Activated CD4-positive, CD25-positive, alpha-beta regulatory T cell treated with anti-CD3 and anti-CD28 coated beads, Interleukin-2, amount 50 U/mL, for 16 hours (primary cell): Measurements from ENCODE around the gene RNF215.
"Not testable (repeated sequence)": the region's sequence is repeated elsewhere in the genome, so short reads cannot be mapped to it uniquely, and the experiment has no call there.

Source experiments
- DNase-seq: peaks from one replicate; pipeline ENCODE4 v3.0.0-alpha.2; 2020; ENCODE audit warnings: low read depth, low spot score

RNF215 gene

DNA sequence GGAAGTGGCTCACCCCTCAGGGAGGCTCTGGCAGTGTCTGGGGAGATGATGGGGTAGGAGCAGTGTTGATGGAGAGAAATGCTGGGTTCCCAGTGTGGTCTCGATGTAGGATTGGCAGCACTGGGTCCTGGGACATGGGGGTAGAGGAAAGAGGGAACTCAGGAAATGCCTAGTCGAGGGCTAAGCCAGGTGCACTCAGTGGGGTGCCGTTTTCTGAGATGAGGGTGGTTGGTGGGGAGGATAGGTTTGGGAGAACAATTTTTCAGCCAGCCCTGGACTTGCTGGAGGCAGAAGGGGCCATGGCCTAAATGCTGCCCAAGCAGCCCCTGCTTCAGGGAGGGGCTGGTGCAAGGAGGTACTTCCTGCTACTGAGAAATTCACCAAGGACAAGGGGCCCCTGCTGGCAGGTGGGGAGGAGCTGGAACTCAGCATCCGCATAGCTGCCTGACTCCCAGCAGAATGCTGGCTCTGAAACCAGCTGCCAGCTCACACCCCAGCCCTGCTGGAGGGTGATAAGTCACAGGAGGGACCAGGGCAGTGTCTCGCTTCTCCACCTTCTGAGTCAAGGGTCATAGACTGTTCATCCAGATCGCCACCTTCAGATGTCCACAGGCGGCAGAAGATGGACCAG is 24.4 kb downstream of the RNF215 start:
- DNase-seq, result no peak

DNA sequence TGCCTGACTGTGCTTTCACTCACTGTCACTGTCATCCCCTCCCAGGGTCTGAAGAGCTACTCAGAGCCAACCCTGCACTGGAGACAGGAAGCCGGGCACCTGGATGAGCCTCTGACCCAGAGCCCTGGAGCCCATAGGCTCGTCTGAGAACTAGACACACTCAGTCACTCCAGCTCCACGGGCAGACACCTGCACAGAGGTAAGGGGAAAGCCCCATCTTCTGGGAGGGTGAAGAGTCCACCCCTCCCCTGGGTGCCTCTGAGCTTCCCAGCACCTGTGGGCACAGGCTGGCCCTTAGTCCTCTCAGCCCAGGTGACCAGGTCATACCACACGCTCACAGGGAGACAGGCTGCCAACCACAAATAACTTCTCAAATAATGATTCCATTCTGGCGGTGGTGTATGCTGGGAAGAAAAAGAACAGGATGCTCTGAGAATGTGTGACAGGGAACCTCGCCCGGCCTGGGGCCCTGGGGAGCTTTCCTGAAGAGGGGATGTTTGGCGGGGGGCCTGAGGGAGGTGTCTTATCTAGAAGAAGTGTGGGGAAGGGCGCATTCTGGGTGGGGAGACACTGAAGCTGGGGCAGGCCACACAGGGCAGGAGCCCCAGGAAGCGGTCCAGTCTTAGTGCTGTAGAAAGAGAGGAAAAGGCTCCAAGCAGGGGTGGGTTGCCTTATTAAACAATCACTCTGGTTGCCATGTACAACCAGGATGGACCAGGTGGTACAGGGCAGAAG is 25.1 kb downstream of the RNF215 start:
- DNase-seq, result no peak

DNA sequence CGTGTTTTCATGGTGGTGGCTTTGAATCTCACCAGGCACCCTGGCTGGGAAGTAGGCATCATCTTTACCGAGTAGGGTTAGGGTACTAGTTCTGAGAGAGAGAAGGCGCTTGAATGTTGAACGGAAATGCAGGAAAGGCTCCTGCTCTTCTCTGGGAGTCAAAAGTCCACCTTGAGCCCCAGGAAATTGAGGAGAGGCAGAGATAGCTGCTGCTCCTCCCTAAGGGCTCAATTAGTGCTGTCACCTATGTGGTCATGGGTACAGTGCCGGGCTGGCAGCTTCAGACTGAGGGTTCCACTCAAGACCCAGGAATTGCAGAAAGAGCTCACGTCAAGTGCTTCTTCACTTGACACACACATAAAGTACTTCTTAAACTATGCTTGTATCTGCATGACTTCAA is 28.7 kb downstream of the RNF215 start:
- DNase-seq, result no peak

DNA sequence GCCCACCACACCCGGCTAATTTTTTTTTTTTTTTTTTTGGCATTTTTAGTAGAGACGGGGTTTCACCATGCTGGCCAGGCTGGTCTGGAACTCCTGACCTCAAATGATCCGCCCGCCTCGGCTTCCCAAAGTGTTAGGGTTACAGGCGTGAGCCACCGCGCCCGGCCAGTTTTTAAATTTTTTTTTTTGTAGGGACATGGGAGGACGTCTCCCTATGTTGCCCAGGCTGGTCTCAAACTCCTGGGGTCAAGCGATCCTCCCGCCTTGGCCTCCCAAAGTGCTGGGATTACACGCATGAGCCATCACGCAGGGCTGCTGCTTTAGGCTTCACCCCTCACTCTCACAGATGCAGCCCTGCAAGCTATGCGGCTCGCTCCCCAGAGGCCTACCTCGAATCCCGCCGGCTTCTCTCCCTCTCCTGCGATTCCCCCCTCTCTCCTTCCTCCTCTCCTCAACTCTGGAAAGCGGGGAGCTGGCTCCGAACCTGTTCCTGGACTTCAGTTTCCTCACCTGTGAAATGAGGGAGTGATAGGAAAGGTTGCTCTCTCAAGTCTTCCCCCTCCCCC is 29.5 kb downstream of the RNF215 start:
- no peak for DNase-seq

DNA sequence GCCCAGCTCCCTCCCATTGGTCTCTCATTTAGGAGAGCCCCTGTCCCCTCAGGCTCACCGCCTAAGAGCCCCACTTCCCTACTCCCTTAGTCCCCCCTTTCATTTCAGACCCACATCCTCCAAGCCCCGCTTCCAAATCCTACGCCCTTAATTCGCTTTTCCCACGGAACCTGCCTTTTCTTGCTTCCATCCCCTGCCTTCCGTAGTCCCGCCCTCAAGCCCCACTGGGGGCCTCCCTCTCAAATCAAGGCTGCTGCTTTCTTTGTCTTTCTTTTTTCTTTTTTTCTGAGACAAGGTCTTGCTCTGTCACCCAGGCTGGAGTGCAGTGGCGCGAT is 30.0 kb downstream of the RNF215 start:
- DNase-seq, result no peak

DNA sequence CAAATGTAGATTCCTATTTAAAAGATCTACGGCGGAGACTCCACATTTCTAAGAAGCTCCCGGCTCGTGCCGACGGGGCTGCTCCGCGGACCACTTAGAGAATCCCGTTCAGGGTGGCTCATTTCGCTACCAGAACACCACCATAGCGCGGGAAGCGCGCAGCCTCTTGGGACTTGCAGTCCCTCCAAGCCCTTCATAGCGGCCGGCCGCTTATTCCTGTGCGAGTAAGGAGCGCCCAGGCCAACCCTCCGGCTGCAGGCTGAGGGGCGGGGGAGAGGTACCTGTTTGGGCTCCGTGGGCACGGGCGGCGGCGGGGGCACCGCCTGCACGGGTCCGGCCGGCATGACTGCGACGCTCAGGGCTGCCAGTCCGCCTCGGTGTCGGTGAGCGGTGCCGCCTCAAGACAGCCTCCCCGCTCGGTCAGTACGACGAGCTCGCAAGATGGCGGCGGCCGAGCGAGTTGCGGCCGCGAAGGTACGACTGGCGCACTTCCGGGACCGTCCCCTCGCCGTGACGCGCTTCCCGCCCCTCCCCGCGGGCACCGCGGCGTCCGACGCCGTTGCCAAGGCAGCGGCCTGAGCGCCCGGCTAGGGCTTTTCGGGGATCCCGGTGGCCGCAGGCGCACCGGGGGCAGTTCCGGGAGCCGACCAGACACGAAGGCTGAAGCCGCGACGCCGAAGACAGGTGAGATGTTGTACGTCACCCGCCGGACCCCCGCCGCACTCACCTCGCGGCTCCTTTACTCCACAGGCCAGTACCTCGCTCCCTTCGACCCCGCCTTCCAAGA is 30.6 kb downstream of the RNF215 start, which contains the start of the genes CCDC157 and SF3A1:
CCDC157 (plus strand) TSS at position 559 of the 787 bp plus-strand sequence. CDS start 8,994 bp downstream, outside the sequence.
SF3A1 (minus strand) TSS at position 446 of the 787 bp plus-strand sequence; CDS start at position 344, 102 bp downstream.
- DNase-seq, result peak; percentile 76

DNA sequence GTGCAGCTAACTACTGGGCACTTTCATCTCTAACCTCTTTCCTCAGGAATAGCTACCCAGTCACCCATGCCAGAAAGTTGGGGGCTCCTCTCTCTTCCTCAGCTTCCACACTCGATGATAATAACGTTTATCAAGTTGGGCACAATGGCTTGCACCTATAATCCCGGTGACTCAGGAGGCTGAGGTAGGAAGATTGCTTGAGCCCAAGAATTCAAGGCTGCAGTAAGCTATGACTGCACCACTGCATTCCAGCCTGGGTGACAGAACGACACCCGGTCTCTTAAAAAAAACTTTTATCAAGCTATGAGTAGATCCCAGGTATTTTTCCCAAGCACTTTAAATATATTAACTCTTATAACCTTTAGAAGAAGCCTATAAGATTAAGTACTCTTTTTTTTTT is 32.6 kb downstream of the RNF215 start:
- no peak for DNase-seq

DNA sequence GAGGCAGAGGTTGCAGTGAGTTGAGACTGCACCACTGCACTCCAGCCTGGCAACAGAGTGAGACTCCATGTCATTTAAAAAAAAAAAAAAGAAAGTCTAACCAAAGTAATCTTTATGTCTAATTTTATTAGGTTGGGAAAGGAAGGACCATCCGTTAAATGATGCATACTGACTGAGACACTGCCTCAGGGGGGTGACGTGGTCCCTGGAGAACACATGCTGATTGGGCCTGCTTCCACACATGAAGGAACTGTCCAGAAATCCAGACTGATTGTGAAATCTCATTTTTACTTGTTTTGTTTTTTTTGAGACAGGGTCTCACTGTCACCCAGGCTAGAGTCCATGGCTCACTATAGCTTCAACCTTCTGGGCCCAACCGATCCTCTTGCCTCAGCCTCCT is 36.0 kb downstream of the RNF215 start:
- no peak for DNase-seq

DNA sequence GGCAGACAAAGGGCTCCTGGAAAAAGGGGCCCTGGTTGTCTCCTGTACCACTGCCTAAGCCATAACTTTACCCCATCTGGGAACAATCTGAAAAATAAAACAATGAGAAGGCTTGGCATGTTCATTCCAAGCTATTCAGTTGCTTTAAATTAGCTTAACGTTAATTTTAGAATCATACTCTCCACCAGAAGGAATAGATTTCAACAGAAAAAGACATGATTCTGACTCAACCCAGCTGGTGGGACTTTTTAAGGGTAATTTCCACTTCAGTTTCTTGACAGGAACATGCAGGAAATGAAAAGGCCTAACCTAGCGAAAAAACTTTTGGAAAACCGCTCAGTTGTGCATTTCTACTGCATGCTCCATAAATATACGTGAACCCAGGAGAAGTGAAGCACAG is 38.4 kb downstream of the RNF215 start:
- DNase-seq, result no peak

DNA sequence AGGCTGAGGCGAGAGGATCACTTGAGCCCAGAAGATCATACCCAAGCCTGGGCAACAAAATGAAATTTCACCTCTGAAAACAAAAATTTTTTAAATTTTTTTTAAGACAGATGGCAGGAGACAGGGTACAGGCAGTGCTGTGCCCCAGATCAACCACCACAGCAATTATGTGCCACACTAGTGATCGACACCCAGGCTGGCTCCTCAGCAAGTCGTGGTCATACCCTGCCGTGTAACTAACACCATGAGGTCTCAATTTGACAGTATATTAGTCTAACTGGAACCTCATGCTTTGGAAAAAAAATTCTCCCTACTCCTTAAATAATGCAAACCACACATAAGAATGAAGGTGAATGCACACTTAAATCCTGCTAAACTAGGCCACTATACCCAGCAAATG is 38.8 kb downstream of the RNF215 start:
- no peak for DNase-seq

DNA sequence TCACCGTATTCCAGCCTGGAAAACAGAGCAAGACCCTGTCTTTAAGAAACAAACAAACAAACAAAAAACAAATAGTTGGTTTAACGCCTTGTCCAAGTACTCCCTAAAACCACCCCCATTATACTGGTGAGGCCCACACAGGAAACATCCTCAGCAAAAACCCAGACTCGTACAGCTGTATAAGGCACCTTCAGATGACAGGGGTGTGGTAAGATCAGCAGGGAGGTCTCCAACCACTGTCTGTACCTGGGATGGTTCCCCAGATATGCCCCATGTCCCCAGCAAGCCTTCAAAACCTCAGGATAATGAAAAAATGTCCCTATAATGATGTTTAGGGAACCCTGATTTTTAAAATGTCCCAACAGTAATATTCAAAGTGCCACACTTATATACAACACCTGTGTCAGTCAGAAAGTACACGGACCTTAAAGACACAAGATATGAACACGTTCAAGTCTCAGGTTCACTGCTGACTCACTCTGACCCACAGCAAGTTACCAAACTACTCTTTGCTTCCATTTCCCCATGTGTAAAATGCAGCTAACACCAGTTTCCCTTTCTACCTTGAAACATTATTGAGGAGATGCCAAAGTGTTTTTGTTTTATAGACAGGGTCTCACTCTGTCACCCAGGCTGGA is 39.8 kb downstream of the RNF215 start:
- no peak for DNase-seq

DNA sequence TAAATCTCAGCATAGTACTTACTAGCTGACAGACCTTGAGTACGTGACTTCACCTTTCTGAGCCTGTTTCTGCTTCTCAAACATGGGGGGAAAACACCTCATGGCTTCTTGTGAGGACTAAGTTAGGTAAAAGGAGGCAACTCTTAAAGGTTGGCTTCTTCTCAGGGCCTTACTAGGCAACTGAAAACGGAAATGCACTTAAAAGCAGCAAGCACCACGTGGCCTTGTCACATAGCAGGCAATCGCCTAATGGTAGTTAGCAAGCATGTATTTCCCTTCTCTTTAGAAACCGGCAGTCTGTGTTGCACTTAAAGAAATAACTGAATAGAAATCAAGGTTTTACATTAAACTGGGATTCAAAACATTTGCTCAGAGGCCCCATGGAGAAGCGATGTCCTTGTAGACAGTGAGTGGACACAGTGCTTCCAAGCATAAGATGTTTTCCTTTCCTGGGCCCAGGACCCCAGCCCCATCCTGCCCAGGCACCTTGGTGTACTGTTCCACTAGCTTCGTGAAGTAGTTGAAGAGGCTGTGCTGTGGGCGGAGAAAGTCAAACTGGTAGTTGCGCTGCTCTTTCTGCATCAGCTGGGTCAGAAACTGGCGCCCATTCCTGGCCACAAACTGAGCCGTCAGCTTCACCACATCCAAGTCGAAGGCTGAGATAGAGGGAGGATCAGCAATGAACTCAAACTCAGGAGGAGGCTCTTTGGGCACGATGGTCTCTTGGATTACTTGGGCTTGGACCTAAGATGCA is 42.6 kb downstream of the RNF215 start:
- no peak for DNase-seq

DNA sequence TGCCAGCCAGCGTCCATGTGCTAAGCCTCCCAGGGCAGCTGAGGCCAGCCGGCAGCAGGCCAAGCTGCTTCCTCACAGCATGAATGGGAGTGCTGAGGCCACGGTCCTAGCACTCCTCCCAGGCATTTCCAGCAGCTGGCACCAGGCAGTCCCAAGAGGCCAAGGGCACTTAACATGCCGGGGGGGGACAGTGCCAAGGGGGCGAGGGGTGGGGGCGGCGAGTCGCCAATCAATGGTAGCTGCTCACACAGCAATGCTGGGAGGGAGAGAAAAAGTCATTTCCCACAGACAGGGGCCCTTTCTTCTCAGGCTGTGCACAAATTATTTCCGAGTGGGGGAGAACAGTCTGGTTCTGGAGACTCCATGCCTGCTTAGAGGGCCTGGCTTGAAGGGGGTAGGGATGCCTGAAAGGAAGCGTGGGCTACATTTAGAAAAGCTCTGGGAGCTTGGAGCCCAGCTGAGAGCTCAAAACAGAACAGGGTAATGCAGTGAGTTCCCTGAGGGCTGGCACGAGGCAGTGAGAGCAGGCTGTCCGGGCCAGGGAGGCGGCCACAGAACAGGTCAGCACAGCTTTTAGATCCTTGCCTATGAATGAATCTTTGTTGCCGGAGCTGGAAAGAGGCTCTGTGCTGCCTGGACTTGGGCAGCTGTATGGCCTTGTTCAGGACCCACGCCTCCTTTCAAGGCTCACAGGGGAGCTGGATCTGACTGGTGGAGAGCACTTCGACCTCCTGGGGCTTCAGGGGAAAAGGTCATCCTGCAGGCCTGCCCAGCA is 46.1 kb downstream of the RNF215 start:
- DNase-seq, result no peak

DNA sequence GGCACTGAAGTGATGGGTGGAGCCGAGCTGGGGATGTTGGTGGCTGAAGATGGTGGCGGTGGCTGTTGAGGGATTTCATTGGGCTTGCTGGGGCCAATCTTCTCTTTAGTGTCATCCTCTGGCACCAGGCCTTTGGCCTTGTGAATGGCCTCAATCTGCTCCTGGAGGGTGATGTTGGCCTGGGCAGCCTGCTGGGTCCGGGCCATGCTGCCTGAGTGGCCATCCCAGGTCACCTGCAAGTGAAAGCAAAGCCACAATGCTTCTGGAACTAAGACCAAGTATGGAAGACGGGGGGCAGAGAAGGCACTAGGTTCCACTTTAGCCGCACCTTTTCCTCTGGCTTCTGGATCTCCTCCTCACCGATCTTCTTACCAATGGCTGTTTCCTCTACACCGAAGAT is 48.4 kb downstream of the RNF215 start:
- no peak for DNase-seq

DNA sequence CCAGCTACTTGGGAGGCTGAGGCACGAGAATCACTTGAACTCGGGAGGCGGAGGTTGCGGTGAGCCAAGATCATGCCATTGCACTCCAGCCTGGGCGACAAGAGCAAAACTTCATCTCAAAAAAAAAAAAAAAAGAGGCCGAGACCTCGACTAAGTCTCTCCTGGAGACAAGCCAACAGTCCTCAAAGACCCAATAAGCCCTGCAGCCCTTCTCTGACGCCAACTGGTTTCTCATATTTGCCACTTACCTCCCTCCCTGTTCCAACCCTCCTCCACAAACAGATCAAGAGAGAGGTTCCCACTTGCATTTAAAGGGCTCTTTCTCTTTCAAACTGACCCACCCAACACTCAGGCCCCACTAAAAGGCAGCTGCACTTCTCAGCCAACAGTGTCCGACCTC is 48.9 kb downstream of the RNF215 start:
- DNase-seq, result not testable (repeated sequence)

DNA sequence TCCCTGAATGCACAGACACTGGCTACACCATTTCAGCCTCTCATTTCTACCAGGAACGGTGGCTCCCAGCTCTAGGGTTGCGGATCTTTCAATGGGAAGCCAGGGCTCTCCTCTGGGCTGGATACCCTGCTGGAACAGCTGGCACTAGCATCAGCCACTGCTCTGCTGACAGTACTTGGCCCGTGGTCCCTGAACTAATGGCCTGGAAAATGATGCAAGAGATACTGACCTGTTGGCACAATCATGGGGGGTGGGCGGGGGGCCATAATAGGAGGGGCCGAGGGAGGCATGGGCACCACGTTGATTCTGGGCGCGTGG is 49.8 kb downstream of the RNF215 start:
- DNase-seq, result no peak

DNA sequence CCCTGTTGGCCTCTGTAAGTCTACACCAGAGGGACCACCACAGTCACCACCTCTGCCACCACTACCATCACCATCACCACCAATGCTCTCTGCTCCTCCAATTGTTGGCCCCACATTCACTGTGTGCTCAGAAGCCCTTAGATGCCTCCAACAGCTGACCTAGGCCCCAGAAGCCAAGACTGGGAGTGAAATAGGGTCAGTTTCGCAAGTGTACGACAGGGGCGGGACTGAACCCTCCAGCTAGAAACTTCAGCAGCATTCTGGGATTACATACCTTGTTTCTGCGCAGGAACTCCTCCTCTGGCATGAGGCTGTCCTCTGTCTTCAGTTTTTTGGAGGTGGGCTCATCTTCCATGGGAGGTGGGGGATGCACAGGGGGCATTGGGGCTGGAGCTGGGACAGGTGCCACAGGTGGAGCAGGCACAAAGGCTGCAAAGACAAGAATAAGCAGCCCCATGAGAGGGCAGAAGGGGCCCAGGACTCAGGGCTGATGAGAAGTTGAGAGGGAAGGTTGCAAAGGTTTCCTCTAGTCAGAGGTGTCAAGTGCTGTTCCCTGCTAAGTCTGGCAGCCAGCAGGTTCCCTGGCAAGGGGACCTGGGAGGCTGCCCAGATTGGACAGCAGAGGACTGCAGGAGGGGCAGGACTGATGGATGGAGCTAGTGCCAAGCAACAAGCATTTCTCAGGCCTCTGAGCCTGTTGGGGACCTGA is 50.3 kb downstream of the RNF215 start:
- no peak for DNase-seq

DNA sequence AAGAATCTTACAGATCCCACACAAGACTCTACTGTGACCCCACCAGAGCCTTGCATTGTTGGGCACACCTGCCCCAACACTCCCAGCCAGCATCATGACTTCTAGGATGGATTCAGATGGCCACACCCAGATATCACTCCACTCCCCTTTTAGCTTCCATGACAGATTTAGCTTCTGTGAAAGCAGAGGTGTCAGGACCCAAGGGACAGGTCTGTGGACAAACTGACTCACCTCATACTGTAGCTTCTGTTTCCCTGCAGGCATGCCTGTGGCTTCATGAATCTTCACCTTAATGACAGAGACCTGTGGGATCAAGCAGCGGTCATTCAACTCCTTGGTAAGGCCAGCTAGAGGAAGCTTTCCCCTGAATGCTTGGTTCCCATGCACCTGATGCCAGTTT is 52.0 kb downstream of the RNF215 start:
- no peak for DNase-seq

DNA sequence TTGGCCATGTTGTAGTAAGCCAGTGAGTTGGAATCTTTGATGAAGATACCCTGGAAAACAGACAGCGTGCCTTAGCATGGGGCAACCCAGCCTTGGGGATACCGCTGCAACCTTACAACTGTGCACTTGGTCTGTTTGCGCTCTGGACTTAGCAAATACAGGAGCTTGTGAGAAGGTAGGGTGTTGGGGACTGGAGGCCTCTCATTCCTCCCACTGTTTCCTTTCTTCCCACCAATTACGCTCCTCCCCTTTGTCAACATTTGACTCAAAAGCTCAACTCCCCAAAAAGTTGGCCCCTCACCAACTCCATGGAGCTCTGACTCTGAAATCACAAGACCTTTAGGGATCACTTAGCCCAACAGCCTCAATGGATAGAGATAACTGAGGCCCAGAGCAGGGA is 52.6 kb downstream of the RNF215 start:
- DNase-seq, result no peak

DNA sequence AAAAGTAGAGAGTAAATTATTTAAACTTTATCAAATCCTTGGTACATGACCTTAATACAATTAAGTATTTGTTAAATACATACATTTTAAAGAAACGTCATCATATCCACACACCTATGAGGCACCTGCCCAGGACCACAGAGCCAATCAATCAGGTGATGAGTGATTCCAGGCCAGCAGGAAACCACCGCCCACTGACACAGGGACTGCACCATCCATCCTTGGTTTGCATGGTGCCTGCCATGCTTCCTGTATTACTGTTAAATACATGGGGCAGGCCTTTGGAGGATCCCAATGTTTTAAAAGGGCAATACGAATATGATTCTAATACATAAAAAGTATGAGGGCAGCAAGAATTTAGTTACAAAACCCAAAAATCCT is 53.5 kb downstream of the RNF215 start:
- DNase-seq, result no peak
